Karpas-422 (cell line): ENCODE measurements around the gene RNF115. TPM values are rescaled to one million over a fixed set of nuclear protein-coding genes. Genes with fewer than 3 reads are reported as not detected.

Source experiments
- DNase-seq: peaks from one replicate; pipeline ENCODE4 v3.0.0-alpha.2; 2015
- H2AFZ ChIP-seq: fragments of 200-600 bp; sonication (generic); 2 replicates; pipeline ENCODE4 v1.6.1; 2014; ENCODE audit warnings: antibody characterized with exemption, low read length, mixed read lengths
- H3K27ac ChIP-seq: fragments of 200-600 bp; sonication (generic); 2 replicates; pipeline ENCODE4 v1.5.1; 2014; ENCODE audit warnings: mild to moderate bottlenecking, low read length, moderate library complexity
- H3K27me3 ChIP-seq: fragments of 200-600 bp; sonication (generic); 2 replicates; pipeline ENCODE4 v1.6.1; 2014; ENCODE audit warnings: low read length, mixed read lengths
- H3K36me3 ChIP-seq: fragments of 200-600 bp; sonication (generic); 2 replicates; pipeline ENCODE4 v1.6.1; 2014; ENCODE audit warnings: low read length, mixed read lengths; ENCODE audit not compliant: insufficient read depth
- H3K4me1 ChIP-seq: fragments of 200-600 bp; sonication (generic); 2 replicates; pipeline ENCODE4 v1.6.1; 2014; ENCODE audit warnings: mild to moderate bottlenecking, low read length, mixed read lengths
- H3K4me2 ChIP-seq: fragments of 200-600 bp; sonication (generic); 2 replicates; pipeline ENCODE4 v1.6.1; 2014; ENCODE audit warnings: low read length, low read depth, mild to moderate bottlenecking; ENCODE audit not compliant: poor library complexity, severe bottlenecking
- H3K4me3 ChIP-seq: fragments of 200-600 bp; sonication (generic); 2 replicates; pipeline ENCODE4 v1.5.1; 2014; ENCODE audit warnings: mild to moderate bottlenecking, antibody characterized with exemption, low read length, mixed read lengths
- H3K79me2 ChIP-seq: fragments of 200-600 bp; sonication (generic); 2 replicates; pipeline ENCODE4 v1.6.1; 2014; ENCODE audit warnings: mild to moderate bottlenecking, low read length, mixed read lengths
- H3K9ac ChIP-seq: fragments of 200-600 bp; sonication (generic); 2 replicates; pipeline ENCODE4 v1.6.0; 2014; ENCODE audit warnings: low read length
- H3K9me2 ChIP-seq: fragments of 200-600 bp; sonication (generic), shearing (Covaris generic); replicated peaks from 2 replicates; pipeline ENCODE4 v1.6.0; 2014; ENCODE audit warnings: mild to moderate bottlenecking, low read length, moderate library complexity; ENCODE audit not compliant: insufficient read depth
- H3K9me3 ChIP-seq: fragments of 300-700, 200-600 bp; sonication (generic); 2 replicates; pipeline ENCODE4 v1.6.1; 2014; ENCODE audit warnings: low read length, mixed read lengths
- H4K20me1 ChIP-seq: fragments of 200-600 bp; sonication (generic); 2 replicates; pipeline ENCODE4 v1.6.1; 2014; ENCODE audit warnings: mild to moderate bottlenecking, antibody characterized with exemption, low read length, low read depth; ENCODE audit not compliant: insufficient read depth
- total RNA-seq: library from RNA; depleted of rRNA; stranded (reverse); fragments of >200 nt; shearing (Covaris generic); gene quantifications from 2 replicates; pipeline ENCODE4 v1.2.3, GENCODE V29; 2014; ENCODE audit warnings: low replicate concordance; rRNA removed

Gene RNF115
- 14.2 and 21.8 TPM in 2 replicates for total RNA-seq

- no peaks in the 10 kb centered on the region for H4K20me1 ChIP-seq
- H2AFZ ChIP-seq = peak within 1 kb of the TSS; percentile 61; the same call in 1 of the 2 replicates
- H3K9me3 ChIP-seq = no peaks in the 10 kb centered on the region
- H3K4me3 ChIP-seq = peak within 1 kb of the TSS; percentile 89
- peak within 1 kb of the TSS; percentile 85 for H3K9ac ChIP-seq
- peaks cover 20% of the 10 kb centered on the region for H3K36me3 ChIP-seq
- peak within 1 kb of the TSS; percentile 71 for H3K4me2 ChIP-seq
- no peaks in the 10 kb centered on the region for H3K27me3 ChIP-seq
- DNase-seq = peak; percentile 97
- H3K4me1 ChIP-seq = peaks cover 15% of the 10 kb centered on the region
- H3K9me2 ChIP-seq = no peaks in the 10 kb centered on the region
- H3K27ac ChIP-seq = peak within 1 kb of the TSS; percentile 61
- H3K79me2 ChIP-seq = peaks cover 42% of the 10 kb centered on the region
Measured at GRCh38 chr1:145823565-145824498, at the start of gene RNF115, which contains the start of gene POLR3C. Gene RNF115 (minus strand): TSS chr1:145824095. CDS start chr1:145823873, 222 bp downstream. Gene POLR3C (plus strand): TSS chr1:145824200. CDS start chr1:145825777, 1,577 bp downstream.

GRCh38 chr1:145871994-145872924 is 48.4 kb upstream of the RNF115 start:
- H3K4me2 ChIP-seq = peak overlapping the region; percentile 76
- H3K9ac ChIP-seq = peak overlapping the region; percentile 66
- H3K27me3 ChIP-seq = no peaks in the 10 kb centered on the region
- H3K9me2 ChIP-seq = no peaks in the 10 kb centered on the region
- peaks cover 7% of the 10 kb centered on the region for H3K4me1 ChIP-seq
- no peaks in the 10 kb centered on the region for H4K20me1 ChIP-seq
- no peaks in the 10 kb centered on the region for H3K36me3 ChIP-seq
- H3K79me2 ChIP-seq = no peaks in the 10 kb centered on the region
- peak overlapping the region; percentile 59; the same call in 1 of the 2 replicates for H3K4me3 ChIP-seq
- no peak for DNase-seq
- H2AFZ ChIP-seq = peak overlapping the region; percentile 94
- no peak overlapping the region for H3K27ac ChIP-seq
- H3K9me3 ChIP-seq = no peaks in the 10 kb centered on the region

GRCh38 chr1:145868232-145868631 is 44.3 kb upstream of the RNF115 start:
- H3K79me2 ChIP-seq = no peaks in the 10 kb centered on the region
- H3K9me3 ChIP-seq = no peaks in the 10 kb centered on the region
- no peaks in the 10 kb centered on the region for H3K27me3 ChIP-seq
- H4K20me1 ChIP-seq = no peaks in the 10 kb centered on the region
- peaks cover 7% of the 10 kb centered on the region for H3K4me1 ChIP-seq
- H3K9me2 ChIP-seq = no peaks in the 10 kb centered on the region
- no peaks in the 10 kb centered on the region for H3K36me3 ChIP-seq
- DNase-seq = no peak
- no peak overlapping the region for H3K4me3 ChIP-seq
- H2AFZ ChIP-seq = no peak overlapping the region
- H3K4me2 ChIP-seq = no peak overlapping the region
- H3K9ac ChIP-seq = no peak overlapping the region
- H3K27ac ChIP-seq = no peak overlapping the region

GRCh38 chr1:145863282-145864018 is 39.6 kb upstream of the RNF115 start:
- no peak overlapping the region for H3K27ac ChIP-seq
- H3K4me2 ChIP-seq = no peak overlapping the region
- no peaks in the 10 kb centered on the region for H3K27me3 ChIP-seq
- no peaks in the 10 kb centered on the region for H3K36me3 ChIP-seq
- no peak overlapping the region for H2AFZ ChIP-seq
- peaks cover 16% of the 10 kb centered on the region for H3K4me1 ChIP-seq
- no peaks in the 10 kb centered on the region for H3K79me2 ChIP-seq
- no peaks in the 10 kb centered on the region for H3K9me3 ChIP-seq
- H3K4me3 ChIP-seq = no peak overlapping the region
- H4K20me1 ChIP-seq = no peaks in the 10 kb centered on the region
- H3K9me2 ChIP-seq = no peaks in the 10 kb centered on the region
- no peak for DNase-seq
- H3K9ac ChIP-seq = no peak overlapping the region

GRCh38 chr1:145859491-145860023 is 35.7 kb upstream of the RNF115 start:
- H3K9me3 ChIP-seq = no peaks in the 10 kb centered on the region
- no peaks in the 10 kb centered on the region for H3K27me3 ChIP-seq
- H3K9ac ChIP-seq = peak overlapping the region; percentile 78
- peak overlapping the region; percentile 13; the same call in 1 of the 2 replicates for H3K27ac ChIP-seq
- H3K4me2 ChIP-seq = peak overlapping the region; percentile 82
- peak overlapping the region; percentile 99 for H2AFZ ChIP-seq
- H3K4me3 ChIP-seq = peak overlapping the region; percentile 75
- no peaks in the 10 kb centered on the region; the same call in 1 of the 2 replicates for H4K20me1 ChIP-seq
- H3K9me2 ChIP-seq = no peaks in the 10 kb centered on the region
- H3K79me2 ChIP-seq = peaks cover 14% of the 10 kb centered on the region
- peak; percentile 87 for DNase-seq
- H3K4me1 ChIP-seq = peaks cover 28% of the 10 kb centered on the region
- 0 out of 2 replicates have a peak, but pooled peaks cover 2% of the 10 kb centered on the region for H3K36me3 ChIP-seq

GRCh38 chr1:145858901-145859490 is 35.1 kb upstream of the RNF115 start, which contains the start of gene PIAS3:
Gene PIAS3 (minus strand): TSS chr1:145859081. CDS start chr1:145858990, 91 bp downstream.
- H3K4me3 ChIP-seq = peak within 1 kb of the TSS; percentile 75
- peaks cover 14% of the 10 kb centered on the region for H3K79me2 ChIP-seq
- peaks cover 28% of the 10 kb centered on the region for H3K4me1 ChIP-seq
- H4K20me1 ChIP-seq = no peaks in the 10 kb centered on the region; the same call in 1 of the 2 replicates
- DNase-seq = peak; percentile 98
- H3K36me3 ChIP-seq = 0 out of 2 replicates have a peak, but pooled peaks cover 2% of the 10 kb centered on the region
- peak within 1 kb of the TSS; percentile 54; the same call in 1 of the 2 replicates for H3K27ac ChIP-seq
- H3K27me3 ChIP-seq = no peaks in the 10 kb centered on the region
- peak within 1 kb of the TSS; percentile 99 for H2AFZ ChIP-seq
- H3K9me3 ChIP-seq = no peaks in the 10 kb centered on the region
- H3K4me2 ChIP-seq = peak within 1 kb of the TSS; percentile 82
- no peaks in the 10 kb centered on the region for H3K9me2 ChIP-seq
- peak within 1 kb of the TSS; percentile 78 for H3K9ac ChIP-seq
